HG03342 (cell line): ENCODE results near the gene MAOA.
"Not testable (repeated sequence)": the region's sequence is repeated elsewhere in the genome, so short reads cannot be mapped to it uniquely, and the experiment has no call there.

Experiments used
- ATAC-seq: cut with Tn5 transposase; IDR thresholded peaks from one replicate; pipeline ENCODE4 v1.9.1; 2021; ENCODE audit warnings: mild to moderate bottlenecking, moderate library complexity; ENCODE audit not compliant: unreplicated experiment

The MAOA gene

GRCh38 chrX:43707812-43708548, 51.9 kb downstream of the MAOA start:
- no peak for ATAC-seq

- ATAC-seq: no peak
Measured at GRCh38 chrX:43716144-43716543, 60.0 kb downstream of the MAOA start.

GRCh38 chrX:43716696-43717095, 60.6 kb downstream of the MAOA start:
- no peak for ATAC-seq

- ATAC-seq: no peak
Measured at GRCh38 chrX:43717161-43717560, 61.1 kb downstream of the MAOA start.

GRCh38 chrX:43718081-43718480, 62.0 kb downstream of the MAOA start:
- ATAC-seq: no peak

- no peak for ATAC-seq
Measured at GRCh38 chrX:43718546-43718945, 62.4 kb downstream of the MAOA start.

- ATAC-seq: no peak
Measured at GRCh38 chrX:43718956-43719355, 62.9 kb downstream of the MAOA start.

- no peak for ATAC-seq
Measured at GRCh38 chrX:43720082-43720481, 64.0 kb downstream of the MAOA start.

GRCh38 chrX:43720961-43721360, 64.9 kb downstream of the MAOA start:
- ATAC-seq: no peak

GRCh38 chrX:43725227-43725626, 69.1 kb downstream of the MAOA start:
- ATAC-seq: not testable (repeated sequence)

GRCh38 chrX:43727254-43727653, 71.2 kb downstream of the MAOA start:
- not testable (repeated sequence) for ATAC-seq

- ATAC-seq: no peak
Measured at GRCh38 chrX:43728002-43728401, 71.9 kb downstream of the MAOA start.

GRCh38 chrX:43728966-43729365, 72.9 kb downstream of the MAOA start:
- no peak for ATAC-seq

GRCh38 chrX:43731086-43731485, 75.0 kb downstream of the MAOA start:
- ATAC-seq: no peak

GRCh38 chrX:43733699-43734098, 77.6 kb downstream of the MAOA start:
- no peak for ATAC-seq

- no peak for ATAC-seq
Measured at GRCh38 chrX:43734444-43734843, 78.3 kb downstream of the MAOA start.

GRCh38 chrX:43735534-43735933, 79.4 kb downstream of the MAOA start:
- no peak for ATAC-seq

GRCh38 chrX:43735957-43736356, 79.9 kb downstream of the MAOA start:
- ATAC-seq: no peak

GRCh38 chrX:43741843-43742573, 85.9 kb downstream of the MAOA start:
- no peak for ATAC-seq

- no peak for ATAC-seq
Measured at GRCh38 chrX:43743100-43743822, 87.2 kb downstream of the MAOA start.

- ATAC-seq: no peak
Measured at GRCh38 chrX:43744284-43744683, 88.2 kb downstream of the MAOA start.
